NCI-H2107 (cell line): Measurements from ENCODE around the gene PRKN.

Experiments
- DNase-seq: peaks from one replicate; lab custom pipeline; 2025; lab: John Stamatoyannopoulos, UW

The PRKN gene

DNA sequence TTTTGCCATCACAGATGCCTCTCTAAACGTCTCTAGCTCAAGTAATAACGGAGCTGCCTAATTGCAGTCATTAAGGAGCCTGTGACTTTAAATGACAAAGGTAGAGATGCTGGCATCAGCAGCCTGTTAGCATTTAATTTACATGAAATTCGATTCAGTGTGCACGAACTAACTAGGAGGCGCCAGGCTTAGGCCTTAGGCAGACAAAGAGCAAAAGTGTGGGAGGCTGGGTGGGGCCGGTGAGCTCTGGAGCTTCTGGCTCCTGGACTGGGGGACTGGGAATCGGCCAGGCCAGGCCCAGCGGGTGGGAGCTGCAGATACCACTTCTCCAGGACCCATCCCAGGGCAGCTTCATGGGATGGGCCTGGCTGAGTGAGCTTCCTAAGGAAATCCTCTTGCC, 1283.7 kb downstream of the PRKN start:
- DNase-seq, result no peak

DNA sequence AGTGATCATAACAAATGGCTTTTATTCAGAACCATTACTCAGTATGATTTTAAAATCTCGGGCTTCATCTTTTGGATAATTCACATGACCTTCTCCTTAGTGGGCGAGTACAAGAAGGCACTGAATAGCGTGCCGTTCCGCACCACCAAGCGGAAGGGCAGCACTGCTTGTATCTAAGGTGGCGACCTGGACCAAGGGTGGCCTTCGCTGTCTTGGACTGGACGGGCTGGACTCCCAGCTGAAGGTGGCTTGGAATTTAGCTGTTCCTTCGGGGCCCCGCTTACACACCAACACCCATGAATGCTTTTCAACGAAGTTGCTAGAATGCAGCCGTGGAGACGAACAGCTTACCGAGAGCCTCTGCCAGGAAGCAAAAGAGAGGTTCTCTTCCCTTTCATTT, 1285.1 kb downstream of the PRKN start:
- DNase-seq, result no peak

DNA sequence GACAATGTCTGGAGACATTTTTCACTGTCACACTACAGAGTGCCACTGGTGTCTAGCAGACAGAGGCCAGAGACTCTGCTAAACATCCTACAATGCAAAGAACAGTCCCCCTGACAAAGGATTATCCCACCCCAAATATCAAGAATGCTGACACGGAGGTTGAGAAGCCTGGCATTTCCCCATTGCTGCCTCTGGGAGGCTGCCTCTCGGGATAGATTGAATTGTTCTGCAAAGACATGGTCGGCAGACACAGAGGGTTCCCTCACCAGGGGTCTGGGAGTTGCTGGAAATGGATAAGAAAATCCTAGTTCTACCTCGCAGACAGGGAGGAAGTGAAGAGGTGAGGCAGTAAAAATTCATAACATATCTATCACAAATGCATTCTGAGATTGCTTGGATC, 1287.3 kb downstream of the PRKN start:
- no peak for DNase-seq

DNA sequence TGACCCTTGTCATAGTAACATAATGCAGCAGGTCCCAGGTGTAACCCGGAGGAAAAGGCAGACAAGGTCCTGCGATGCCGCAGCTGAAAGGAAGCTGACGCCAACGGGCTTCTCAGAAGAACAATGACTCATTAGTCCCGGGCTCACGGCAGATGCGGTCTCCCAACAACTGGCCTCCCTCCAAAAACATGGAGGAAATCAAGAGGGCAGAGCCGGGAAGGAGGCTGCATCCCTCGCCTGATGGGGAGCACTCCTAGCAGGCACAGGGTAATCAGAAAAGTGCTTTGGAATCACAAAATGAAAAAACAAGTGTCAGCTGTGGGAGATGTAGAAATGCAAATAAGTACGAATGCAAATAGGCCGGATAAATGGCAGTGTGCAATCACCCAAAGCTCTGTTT, 1288.5 kb downstream of the PRKN start:
- DNase-seq, result peak; percentile 24

DNA sequence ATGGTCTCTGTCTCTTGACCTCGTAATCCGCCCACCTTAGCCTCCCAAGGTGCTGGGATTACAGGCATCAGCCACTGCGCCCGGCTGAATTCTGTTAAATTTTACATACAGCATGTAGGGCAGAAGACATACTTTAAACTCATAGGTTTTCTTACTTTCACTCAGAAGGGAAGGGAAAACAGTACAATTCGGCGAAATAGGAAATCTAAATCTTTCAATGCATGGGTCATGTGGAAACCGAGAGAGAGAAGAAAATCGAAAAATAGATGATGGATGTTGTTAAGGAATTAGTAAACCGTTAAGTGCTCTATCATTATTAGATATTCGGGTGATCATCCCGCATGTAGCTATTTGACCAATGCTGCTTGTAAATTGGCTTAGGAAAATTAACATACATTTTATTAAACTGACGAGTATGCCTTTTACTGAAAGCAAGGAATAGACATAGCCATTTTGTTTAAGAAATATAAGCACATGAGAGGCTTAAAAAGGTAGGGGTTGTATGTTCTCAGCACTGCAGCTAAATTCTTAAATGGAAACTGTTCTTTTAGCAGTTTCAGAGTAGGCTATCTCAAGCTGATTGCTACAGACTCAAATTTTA, 1289.0 kb downstream of the PRKN start:
- DNase-seq, result no peak

DNA sequence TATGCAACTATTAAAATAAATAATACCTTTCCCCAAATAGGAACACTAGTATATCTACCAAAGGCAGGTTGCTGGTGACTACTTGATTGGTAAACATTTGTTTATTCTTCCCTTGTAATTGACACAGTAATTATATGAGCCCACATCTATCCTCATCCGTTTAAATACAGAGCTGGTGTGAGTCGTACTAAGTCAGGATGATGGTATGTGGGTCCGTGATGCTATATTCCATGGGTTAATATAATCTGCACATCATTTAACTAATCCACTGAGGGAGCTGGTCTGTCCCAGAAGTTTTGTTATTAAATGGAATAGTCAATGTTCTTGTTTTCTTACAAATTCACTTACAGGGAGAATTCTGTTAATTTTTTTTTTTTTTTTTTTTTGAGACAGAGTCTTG, 1289.7 kb downstream of the PRKN start:
- no peak for DNase-seq

DNA sequence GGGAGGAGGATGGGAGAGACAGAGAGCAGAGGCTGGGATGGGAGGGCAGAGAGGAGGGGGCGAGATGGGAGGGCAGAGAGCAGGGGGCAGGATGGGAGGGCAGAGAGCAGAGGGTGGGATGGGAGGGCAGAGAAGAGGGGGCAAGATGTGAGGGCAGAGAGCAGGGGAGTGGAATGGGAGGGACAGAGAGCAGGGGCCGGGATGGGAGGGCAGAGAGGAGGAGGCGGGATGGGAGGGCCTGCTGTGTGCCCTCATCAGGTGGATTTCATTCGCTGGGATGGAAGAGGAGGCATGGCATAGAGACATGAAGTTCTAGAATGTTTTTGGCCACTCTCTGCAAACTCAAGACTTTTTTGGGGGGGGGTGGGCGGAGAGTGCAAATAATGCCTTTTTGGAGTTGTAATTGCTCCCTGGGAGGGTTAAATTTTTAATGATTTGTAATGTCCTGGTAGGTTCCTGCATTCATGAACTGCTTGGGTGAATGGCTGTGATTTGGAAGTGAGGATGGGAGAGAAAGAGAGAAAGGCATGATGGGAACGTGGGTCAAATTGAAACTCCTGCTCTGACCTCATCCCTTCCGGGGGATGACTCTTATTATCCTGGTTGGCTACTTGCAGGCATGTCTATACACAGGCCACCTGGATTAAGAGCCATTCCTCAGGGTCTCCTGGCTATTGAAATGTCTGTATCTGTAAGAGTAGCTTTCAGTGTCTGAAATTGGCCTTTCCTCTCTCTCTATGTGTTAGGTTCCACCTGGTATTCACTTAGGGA, 1291.3 kb downstream of the PRKN start:
- DNase-seq, result no peak

DNA sequence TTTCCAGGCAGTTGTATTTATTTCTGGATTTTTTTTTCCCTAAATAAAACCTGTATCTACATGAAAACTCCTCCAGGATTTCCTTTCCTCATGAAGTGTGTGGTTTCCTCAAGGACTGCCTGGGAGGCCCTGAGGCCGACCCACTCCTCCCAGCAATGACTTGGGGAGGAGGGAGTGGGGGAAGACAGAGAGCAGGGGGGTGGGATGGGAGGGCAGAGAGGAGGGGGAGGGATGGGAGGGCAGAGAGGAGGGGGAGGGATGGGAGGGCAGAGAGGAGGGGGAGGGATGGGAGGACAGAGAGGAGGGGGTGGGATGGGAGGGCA, 1291.9 kb downstream of the PRKN start:
- no peak for DNase-seq

DNA sequence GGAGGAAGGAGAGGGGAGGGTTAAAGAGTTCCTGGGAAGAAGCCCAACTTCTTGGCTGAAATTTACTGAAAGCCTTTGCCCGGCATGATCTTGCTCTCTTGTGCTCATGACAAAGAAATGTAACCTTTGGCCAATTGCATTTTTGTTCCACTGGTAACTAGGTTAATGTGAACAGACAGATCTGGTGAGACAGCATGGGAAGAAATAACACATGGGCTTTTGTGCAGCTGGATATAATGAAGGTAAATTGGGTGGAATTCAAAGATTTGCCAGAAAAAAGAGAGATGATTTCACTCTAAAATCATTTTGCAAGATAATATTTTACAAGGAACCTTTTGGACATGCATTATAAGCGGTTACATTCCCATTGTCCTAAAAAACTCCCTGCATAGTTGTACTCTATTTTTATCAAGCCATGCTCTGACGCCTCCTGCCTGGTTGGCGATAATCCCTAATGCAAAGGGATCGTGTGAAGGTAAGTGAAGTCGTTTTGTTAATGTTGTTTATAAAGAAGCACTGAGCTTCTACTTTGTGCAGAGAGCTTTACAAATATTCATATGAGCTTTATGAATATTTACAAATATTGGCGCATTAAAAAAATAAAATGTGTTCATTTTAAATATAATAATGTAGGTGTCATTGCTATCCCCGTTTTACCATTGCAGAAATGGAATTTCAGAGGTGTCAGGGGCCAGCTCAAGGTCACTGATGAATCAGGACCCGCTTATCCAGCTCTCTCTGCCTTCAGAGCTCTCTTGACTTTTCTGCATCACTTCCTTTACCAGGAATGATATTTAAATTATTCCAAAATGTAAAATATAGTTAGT, 1292.4 kb downstream of the PRKN start:
- no peak for DNase-seq

DNA sequence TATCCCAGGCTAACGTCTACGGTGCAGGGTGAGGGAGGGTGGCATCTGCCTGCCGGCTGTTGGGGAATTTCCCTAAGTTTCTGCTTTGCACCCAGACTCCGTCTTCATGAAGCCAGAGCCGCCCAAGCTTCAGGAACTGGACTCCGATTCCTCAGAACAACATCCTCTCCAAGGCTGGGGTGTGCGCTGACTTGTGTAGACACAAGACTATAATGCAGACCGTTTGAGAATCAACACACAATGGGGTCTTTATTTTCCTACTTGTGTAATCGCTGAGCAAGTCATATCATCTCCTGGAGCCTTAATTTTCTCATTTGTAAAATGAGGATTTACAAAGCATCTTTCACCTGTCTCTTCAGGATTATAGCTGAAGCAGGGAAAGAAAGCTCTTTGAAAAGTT, 1293.2 kb downstream of the PRKN start:
- no peak for DNase-seq

DNA sequence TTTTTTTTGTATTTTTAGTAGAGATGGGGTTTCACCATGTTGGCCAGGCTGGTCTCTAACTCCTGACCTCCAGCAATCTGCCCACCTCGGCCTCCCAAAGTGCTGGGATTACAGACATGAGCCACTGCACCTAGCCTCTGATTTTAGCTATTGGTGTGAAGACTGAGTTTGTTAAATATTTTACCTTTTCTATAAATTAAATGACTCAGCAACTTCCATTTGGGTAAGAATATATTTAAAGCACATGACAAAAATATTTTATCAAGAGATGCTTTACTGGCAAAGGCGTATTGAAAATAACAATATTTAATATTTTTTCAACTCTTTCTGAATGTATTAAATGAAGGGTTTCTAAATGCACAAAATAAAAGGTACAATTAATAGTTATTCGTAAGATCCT, 1295.0 kb downstream of the PRKN start:
- no peak for DNase-seq

DNA sequence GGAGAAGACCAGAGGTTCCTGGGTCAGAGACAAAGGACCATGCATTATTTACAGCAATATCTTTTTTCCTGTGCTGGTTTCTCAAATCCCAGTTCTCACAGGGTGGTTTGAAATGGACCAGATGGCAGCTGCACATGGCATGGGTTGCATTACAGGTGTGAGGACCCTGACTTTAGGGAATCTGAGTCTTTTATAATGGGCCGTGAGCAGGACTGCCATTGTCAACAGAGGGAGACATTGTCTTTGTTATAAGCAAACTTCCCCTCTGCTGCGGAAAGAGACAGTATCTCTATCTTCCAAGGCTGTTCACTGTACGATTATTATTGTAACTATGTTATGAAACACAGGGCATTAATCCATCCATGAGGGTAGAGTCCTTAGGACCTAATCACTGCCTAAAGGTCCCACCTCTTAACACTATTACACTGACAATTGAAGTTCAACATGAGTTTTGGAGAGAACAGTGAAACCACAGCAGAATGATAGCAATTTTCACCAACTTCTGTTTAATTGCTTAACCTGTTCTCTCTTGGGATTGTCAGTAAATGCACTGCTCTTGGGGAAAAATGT, 1297.6 kb downstream of the PRKN start:
- DNase-seq, result no peak

DNA sequence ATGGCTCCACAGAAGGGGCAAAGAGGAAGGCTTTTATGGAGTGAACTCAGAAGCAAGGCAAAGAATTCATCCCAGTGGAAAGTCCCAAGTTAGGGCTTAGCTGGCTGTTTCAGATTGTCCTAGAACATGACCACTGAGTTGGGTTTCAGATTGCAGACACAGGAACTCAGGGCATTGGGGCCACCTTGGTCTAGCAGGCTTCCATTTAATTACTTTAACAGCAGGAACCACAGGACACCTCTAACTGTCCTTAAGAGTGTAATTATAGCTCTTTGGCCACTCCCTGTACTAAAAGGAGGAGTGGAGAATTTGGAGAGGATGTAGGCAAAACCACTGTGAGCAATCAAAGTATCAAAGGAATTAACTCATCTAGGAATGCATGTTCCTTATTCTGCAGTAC, 1303.1 kb downstream of the PRKN start:
- no peak for DNase-seq

DNA sequence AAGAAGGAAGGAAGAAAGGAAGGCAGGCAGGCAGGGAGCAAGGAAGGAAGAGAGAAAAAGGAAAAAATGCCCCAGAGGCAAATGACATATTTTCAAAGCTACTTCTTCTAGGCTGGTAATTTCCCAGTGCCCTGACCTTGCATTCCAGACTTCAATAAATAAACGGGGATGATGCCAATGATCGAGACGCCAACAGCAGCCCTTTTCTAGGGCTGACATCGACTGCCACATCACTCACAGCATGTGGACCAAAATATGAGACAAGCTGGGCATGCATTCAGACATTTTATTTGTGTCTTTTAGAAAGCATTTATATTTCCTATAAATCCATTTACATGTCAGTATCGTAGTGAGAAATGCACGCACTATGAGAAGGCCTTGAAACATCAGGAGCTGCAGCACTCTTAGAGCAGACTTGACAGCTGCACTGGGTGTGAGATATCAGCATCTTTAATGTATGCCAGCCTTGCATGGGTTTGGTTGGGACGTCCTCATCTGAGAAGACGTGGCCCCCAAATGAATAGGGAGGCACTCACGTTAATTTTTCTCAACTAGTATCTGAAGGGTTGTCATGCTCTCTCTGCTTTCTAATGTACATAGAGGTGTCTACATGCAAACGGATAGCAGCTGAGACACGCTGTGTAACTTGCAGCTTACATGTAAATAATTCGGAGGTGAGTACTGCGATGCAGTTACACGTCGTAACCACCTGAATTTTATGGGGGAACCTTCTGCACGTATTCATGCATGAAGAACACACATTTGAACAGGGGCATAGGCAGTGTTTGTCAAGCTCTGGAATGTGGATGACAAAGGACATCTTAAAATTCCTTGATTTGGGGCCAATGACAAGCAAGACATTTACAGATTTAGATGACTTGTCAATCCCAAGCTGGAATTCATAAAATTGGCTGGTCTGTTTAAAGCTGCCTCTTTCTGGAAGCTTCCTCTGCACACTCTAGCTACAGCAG, 1304.6 kb downstream of the PRKN start:
- DNase-seq, result no peak

DNA sequence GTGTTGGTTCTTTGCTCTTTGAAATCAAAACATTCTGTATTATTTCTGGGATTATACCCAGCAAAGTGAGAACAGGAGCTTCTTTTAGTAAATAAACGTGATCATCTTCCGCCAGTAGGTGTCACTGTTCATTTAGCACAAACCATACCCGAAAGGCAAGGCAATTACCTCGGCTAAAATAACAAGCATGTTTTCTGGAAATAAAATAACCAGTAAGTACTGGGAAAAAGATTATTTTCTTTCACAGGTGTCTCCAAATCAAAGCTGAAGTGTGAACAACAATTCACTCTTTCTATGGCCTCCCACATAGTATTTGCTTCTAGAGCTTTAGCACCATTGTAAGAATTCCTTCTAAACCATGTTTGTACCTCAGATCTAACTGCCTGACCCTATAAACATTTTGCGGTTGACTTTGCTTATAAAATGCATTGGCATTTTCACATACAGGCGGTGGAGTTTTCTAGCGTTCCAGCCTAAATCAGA, 1309.1 kb downstream of the PRKN start:
- DNase-seq, result peak; percentile 11

DNA sequence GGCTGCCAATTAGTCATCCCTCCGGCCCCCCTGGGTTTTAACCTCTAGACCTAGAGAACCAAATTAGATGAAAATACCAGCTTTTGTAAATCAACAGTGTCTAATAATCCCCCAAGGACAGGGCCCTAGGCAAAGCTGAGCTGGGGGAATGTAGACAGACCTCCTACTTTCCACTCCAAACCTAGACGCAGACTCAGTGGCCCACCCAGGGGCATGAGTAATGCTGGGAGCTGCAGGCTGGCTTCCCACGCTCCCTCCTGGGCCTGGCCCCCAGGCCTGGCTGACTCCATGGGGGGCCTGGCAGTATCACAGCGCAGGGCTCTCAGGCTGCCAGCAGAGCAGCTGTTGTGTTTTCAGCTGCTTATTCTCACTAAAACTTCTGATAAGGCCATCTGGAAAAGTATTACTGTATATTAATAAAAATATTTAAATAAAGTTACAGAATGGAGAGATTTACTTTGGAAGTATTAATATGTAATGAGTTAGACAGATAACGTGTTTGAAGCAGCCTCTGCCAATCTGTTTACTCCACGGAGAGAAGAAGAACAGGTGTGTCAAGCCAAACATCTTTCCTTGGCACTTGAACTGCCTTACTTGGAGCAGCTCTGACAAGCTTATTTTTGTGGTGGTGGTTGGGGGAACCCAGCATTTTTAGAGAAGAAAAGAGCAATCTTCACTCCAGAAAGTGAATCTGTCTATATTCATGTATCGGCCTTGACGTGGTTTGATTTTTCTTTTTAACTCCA, 1309.7 kb downstream of the PRKN start:
- no peak for DNase-seq

DNA sequence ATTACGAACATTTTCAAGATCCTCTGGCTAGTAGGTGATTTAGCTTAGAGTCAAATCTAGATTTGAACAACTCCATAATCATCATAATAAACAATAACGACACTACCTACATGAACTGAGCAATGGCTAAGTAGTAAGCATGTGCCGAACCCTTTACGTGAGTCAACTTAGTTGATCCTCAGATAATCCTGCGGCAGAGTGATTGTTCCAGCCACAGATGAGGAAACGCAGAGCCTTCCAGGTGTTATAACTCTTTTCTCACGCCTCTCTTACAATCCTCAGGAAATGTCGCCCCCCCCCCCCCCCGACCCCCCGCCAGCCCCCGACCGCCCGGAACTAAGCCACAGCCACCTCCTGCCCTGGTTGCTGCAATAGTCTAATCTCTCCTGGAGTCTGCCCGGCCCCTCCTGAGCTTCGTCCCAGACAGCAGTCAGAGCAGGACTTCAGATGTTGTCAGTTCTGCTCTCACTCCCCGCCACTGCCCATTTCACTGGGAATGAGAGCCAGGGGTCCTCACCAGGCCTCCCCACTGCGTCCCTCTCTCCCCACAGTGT, 1312.2 kb downstream of the PRKN start:
- no peak for DNase-seq

DNA sequence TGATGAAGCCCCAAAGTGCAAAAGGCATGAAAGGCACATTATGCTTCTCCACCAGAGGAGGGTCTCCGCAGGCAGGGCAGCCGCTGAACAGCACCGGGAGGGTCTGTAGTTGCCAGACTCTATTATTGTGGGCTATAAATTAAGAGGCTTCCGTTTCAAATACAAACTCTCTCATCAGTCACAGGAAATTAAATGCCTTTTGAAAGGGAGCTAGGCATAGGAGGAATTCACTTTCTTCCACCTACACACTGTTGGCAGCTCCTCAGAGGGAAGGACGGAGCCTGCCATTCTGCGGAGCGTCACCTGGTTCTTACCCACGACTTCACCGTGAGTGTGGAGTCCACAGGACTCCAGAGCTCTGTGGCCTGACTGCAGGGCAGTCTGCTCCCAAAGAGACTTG, 1312.9 kb downstream of the PRKN start:
- DNase-seq, result no peak

DNA sequence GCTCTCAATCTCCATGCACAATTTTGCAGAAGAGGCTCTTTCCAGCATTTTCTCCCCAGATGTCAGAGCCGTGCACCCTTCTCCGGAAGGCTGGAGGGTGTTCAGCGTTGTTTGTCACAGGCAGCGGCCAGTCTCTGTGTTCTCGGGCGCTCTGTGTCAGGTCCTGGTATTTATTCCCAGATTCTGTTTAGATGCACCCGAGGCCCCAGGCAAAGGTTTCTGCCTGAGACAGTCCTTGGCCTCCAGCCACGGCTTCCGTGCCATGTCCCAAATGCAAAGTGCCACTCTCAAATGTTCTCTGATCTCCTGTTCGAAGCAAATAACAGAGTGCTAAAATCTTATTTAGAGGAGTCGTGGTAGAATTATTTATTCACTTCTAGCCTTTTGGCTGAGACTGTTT, 1313.4 kb downstream of the PRKN start:
- no peak for DNase-seq

DNA sequence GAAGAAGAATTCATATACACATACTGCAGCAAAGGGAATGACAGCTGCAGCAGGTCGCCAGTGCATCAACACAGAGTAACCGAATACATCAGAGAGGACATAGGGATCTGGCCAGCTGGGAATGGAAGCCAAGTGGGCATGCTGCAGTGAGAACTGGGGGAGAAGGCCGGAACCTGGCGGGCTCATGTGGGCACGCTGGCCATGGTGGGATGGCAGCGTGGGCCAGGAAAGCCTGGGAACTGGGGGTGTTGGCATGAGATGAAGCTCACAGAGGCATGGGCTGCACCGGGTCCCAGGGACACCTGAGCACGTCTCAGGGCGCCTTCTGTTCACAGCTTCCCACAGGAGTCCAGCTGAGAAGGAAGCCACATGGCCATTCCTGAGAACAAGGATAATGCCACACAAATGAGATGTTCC, 1314.2 kb downstream of the PRKN start:
- no peak for DNase-seq

DNA sequence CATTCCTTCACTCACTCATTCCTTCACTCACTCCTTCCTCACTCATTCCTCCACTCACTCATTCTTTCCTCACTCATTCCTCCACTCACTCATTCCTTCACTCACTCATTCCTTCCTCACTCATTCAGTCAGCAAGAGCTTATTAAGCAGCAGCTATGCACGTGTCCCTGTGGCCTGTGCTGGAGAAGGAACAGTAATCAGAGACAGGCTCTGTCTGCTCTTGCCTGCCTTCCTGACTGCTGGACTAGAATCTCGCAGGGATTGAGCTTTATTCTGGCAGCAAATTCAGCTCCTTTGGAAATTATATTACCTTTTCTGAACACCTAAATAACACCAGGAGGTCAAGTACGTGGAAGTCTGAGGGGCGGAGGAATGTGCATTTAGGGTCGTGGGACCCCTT, 1314.8 kb downstream of the PRKN start:
- no peak for DNase-seq
